ENCODE data around the gene JMJD8.

Gene JMJD8

DNA sequence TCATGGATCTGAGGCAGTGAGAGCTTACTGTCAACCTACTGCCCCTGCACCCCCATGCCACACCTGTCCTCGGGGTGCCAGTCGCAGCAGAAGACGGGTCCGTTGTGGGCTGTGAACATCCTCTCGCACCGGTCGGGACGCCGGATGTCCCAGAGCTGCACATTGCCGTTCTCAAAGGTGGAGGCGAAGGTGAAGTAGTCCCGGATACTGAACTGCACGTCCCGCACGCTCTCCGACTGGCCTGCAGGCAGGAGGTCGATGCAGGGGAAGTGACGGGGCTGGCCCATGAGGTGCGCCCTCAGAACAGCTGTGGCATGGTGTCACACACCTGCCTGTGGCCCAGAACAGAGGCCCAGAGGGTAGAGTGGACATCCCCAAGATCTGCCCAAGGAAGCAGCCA lies 3.4 kb upstream of the JMJD8 start:
- DNase-seq = no peak

DNA sequence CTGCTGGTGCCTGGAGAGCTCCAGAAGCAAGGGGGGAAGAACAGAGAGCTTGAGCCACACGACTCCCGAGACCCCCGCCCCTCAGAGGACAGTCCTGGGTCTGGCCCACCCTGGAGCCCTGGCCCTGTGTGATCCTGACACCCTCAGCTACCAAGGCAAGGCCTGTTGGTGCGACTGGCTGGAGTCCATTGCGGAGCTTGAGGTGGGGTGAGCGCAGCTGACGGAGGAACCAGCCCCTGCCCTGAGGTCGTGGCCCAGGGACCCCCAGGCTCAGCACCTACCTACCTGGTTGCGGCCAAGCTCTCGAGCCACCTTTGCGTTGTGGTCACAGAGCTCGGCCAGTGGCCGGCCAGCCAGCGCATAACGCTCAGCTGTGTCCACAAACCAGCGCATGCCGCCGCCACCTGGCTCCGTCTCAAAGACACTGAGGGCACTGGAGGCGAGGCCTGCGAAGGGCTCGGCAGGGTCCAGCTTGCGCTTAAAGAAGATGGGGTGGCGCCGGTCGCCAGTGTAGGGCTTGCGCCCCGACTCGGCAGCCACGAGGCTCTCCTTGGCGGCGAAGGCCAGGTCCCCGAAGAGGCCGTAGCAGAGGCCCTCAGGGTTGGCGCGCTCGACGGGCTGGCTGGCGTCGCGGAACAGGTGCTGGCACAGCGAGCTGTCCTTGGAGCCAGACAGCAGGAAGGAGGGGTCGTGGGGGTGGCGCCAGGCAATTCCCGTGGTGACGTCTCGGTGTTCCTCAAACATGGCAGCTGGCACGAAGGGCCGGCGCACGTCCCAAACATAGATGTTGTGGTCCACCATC lies 2.5 kb upstream of the JMJD8 start:
- no peak for DNase-seq

DNA sequence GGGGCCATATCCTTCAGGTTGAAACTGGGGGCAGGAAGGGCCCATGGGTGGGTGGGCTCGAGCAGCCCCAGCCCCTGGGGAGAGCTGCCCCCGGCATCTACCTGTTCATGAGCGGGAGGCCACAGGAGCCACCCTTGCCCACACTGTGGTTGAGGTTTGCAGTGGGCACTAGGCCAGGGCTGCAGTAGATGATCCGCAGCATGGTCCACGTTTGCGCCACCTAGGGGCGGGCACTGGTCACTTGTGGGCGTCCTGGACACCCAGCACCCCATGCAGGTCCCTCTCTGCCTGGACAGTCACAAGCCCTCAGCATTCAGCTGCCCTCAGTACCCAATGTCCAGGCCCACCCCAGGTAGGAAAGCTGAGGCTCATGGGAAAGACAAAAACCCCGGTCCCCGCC lies 1.8 kb upstream of the JMJD8 start:
- peak; percentile 42 for DNase-seq

DNA sequence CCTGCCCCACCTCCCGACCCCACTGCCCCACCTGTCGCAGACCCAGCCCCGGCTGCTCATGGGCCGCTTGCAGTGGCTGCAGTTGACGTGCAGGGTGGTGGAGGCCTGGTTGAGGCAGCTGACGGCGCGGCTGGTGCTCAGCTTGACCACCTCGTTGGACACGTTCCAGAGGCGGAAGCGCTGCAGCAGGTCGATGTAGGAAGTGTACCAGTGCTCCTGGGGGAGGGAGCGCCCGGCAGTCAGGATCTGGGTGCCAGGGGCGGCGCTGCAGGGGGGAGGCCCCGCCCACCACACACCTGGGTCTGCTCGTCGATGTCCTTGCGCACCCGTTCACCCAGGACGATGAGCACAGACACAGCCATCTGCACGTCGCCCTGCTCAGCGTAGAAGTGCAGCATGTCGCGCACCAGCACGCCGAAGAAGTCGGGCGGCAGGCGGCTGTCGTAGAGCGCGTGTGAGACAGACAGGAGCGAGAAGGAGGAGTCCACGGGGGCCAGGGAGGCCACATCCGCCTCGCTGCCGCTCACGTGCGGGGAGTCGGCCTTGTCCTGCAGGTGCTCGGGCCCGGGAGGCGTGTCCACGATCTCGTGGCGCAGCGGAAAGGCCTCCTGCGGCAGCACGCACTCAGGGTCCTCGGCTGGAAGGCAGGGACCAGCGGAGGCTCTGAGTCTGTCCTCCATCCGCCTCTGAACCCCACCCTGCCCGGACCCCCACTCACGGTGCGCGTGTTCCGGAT lies 995 bp upstream of the JMJD8 start:
- no peak for DNase-seq

DNA sequence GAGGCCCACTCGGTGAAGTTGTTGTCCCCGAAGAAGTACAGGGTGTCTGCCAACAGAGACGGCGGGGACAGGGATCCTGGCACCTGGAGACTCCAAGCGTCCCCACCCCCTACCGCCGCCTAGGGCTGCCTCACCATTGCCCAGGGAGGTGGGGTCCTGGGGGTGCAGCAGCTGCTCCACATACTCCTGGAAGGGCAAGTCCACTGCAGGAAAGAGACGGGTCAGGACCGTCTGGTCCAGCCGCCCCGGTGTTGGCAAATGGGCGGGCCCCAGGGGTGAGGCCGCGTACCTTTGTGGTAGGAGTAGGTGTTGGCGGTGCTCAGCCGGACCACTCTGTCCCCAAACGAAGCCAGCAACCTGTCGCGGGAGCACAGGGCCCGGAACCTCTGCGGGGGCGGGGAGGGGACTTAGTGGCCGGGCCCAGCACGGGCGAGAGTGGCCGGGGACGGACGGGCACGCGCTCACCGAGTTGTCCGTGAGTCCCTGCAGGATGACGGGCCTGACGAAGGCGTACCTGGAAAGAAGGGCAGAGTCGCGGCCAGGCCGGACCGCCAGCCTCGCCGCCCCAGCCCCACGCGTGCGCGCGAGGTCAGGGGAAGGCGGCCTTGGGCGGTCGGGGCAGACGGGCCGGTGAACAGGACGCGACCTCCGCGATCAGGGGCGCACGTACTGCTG lies 601 bp downstream of the JMJD8 start:
- no peak for DNase-seq

DNA sequence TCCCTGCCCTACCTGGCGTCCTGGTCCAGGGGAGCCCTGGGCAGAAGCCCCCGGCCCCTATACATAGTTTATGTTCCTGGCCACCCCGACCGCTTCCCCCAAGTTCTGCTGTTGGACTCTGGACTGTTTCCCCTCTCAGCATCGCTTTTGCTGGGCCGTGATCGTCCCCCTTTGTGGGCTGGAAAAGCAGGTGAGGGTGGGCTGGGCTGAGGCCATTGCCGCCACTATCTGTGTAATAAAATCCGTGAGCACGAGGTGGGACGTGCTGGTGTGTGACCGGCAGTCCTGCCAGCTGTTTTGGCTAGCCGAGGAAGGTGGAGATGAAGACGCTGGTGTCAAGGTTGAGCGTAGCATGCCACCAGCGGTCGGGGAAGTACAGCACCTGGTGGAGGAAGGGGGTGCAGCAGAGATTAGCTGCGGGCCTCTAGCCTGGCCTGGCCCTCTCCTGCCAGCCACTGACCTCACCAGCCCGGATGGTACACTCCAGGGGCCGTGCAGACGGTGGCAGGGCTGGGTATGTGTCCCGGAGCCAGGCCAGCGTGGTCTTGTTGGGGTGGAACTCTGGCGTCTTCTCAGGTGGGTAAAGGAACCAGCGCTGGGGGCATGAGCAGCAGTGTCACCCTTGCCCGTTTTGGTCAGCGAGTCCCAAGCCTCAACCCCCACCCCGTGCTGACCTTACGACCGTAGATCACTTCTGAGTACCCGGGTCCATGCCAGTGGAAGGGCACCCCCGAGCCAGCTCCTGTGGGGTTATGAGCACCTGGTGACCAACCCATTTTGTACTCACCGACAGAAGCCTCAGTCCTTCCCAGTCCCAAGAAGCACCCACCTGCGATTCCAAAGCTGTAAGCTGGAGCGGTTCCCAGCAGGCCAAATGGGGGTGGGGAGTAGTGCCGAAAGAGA lies 1.4 kb downstream of the JMJD8 start:
- DNase-seq = no peak

DNA sequence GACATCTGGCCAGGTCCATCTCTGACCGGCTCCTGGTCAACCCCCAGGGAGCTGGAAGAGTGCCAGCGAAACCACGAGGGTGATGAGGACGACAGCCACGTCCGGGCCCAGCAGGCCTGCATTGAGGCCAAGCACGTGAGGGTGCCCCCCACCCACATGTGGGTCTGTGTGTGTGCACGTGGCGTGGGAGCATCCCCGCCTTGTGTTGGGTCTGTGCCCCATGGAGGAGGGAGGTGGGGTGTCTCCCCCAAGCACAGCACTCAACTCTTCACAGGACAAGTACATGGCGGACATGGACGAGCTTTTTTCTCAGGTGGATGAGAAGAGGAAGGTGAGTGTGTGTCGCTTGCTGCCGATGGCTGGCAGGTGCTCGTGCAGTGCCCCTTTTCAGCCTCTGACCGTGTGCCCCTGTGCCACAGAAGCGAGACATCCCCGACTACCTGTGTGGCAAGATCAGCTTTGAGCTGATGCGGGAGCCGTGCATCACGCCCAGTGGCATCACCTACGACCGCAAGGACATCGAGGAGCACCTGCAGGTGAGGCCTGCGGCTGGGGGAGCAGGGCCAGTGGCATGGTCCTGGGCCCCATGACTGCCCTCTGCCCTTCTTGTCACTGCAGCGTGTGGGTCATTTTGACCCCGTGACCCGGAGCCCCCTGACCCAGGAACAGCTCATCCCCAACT lies 2.2 kb downstream of the JMJD8 start:
- no peak for DNase-seq

DNA sequence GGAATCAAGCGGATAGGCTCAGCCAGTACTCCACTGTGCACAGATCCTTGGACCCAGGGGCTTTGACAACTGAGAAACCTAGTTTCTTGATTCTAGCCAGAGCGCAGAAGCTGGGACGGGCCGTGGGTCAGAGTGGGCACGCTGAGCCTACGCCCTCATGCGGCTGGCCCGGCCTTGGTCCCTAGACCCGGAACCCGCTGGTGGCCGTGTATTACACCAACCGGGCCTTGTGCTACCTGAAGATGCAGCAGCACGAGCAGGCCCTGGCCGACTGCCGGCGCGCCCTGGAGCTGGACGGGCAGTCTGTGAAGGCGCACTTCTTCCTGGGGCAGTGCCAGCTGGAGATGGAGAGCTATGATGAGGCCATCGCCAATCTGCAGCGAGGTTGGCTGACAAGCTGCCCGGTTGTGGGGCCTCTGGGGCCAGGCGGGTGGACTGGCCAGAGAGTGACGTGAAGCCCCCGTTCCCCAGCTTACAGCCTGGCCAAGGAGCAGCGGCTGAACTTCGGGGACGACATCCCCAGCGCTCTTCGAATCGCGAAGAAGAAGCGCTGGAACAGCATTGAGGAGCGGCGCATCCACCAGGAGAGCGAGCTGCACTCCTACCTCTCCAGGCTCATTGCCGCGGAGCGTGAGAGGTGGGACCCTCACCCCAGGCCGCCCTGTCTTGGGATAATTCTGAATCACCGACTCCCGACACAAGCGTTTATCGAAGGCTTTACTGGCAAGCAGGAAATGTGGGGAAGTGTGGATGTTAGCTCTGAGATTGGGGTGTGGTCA lies 3.0 kb downstream of the JMJD8 start:
- peak; percentile 50 for DNase-seq

DNA sequence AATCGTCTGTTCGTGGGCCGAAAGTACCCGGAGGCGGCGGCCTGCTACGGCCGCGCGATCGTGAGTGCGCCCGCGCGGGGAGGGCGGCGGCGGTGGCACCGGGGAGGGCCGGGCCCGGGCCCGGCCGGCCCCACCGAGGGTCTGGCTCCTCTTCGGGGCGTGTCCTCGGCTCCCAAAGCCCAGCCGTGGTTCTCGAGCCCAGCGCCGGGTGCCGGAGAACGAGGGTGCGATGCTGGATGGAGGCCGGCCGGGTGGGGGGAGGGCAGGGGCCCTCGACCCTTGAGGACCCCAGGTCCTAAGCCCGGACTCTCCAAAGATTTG lies 3.5 kb downstream of the JMJD8 start:
- DNase-seq = no peak

DNA sequence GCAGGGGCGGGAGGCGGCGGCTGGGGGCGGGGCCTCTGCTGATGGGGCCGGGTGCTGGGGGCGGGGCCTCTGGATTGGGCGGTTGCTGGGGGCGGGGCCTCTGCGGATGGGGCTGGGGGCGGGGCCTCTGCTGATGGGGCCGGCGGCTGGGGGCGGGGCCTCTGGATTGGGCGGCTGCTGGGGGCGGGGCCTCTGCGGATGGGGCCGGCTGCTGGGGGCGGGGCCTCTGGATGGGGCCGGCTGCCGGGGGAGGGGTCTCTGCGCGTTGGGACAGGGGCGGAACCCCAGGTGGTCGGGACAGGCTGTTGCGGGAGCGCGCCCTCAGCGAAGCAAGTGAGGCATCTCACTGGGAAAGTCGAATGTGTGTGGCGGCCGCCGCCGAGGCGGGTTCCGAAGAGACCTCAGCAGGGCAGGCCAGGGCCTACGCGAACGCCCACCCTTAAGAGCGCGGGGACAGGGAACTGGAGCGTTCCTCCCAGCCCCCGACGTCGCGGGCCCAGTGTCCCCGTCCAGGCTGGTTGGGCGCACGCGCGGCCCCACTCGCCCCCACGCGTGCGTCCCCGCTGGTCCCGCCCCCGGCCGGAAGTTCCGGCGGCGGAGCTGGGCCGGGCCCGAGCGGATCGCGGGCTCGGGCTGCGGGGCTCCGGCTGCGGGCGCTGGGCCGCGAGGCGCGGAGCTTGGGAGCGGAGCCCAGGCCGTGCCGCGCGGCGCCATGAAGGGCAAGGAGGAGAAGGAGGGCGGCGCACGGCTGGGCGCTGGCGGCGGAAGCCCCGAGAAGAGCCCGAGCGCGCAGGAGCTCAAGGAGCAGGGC lies 4.1 kb downstream of the JMJD8 start, which contains the start of gene STUB1:
STUB1 (plus strand) TSS at position 597 of the 811 bp plus-strand sequence; CDS start at position 713, 116 bp downstream.
- DNase-seq = peak; percentile 89

DNA sequence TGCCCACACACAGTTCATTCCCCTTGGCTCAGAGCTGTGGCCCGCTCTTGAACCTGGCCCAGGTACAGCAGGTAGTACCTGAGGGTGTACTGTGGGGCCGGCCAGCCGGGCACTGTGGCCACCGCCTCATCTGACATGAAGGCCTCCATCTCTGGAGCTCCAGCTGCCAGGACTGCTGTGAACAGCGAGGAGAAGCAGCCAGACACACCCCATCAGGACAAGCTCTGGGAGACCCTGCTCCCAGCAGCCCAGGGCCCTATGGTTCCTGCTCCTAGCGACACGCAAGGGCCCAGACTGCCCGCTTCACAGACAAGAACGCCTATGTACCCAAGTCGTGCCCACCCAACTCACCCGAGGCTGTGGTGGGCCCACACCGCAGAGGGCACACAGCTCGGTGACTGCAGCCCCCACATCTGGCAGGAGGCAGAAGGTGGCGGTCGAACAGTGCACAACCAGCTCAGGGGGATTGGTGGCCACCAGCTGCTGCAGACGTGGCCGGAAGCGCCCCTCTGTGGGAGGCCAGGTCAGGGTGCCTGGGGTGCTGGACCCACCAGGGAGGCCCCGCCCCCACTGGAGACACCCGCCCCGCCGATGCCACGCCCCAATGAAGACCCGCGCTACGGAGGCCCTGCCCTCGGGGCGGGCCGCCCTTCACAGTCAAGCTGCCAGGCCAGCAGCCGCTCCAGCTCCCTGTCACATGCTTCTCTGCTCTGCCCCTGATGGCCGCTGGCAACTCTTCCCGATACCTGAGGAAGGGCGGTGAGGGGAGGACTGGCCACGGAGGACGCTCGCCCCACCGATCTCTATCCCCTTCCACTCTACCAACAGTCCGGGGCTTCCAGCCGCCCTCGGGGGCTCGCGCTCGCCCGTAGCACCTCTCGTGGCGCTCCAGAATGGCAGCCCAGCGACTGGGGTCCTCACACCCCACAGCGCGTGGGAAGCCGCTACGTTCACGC lies 5.0 kb downstream of the JMJD8 start:
- peak; percentile 55 for DNase-seq

DNA sequence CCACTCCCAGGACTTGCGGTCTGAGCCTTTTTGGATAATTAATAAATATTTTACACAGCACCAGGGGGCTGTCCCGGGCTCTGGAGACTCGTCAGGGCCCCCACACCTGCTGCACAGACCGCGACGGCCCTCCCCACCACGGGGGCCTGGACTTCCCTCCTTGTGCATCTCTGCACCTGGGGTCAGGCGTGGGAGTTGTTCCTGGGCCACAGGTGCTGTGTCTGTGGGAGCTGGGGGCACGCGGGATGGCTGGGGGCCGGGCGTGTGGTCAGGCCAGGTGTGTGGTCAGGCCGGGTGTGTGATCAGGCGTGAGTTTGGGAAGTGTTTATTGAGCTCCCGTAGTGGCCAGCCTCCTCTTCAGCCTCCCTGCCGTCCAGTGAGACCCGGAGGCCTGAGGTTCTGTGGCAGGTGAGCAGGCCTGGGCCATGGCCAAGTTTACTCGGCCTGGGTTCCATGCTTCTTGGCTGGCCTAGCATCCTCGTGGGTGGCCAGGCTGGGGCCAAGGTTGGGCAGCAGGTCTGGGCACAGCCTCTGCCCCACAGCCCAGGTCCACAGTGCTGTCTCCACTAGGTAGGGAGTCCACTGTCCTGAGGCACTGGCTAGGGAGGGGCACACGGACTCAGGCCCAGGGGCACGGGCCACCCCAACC lies 5.8 kb downstream of the JMJD8 start:
- DNase-seq = no peak

DNA sequence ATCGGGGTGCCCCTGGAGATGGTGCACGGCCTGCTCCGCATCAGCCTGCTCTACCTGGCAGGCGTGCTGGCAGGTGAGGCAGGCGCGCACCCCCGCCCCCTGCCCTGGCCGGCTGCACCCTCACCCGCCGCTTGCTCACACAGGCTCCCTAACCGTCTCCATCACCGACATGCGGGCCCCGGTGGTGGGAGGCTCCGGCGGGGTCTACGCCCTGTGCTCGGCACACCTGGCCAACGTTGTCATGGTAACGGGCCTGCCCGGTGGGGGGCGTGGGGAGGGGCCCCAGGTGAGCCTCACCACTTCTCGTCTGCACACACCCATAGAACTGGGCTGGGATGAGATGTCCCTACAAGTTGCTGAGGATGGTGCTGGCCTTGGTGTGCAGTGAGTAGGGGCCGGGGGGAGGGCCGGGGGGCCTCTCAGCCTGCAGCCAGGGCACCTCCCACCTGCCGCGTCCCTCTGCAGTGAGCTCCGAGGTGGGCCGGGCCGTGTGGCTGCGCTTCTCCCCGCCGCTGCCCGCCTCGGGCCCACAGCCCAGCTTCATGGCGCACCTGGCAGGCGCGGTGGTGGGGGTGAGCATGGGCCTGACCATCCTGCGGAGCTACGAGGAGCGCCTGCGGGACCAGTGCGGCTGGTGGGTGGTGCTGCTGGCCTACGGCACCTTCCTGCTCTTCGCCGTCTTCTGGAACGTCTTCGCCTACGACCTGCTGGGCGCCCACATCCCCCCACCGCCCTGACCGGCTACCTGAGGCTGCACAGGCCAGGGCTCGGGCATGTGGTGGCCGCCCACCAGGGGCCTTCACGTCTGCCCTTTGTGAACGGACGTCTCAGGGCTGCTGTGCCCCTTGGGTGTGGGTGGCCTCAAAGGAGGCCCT lies 6.6 kb downstream of the JMJD8 start:
- no peak for DNase-seq

DNA sequence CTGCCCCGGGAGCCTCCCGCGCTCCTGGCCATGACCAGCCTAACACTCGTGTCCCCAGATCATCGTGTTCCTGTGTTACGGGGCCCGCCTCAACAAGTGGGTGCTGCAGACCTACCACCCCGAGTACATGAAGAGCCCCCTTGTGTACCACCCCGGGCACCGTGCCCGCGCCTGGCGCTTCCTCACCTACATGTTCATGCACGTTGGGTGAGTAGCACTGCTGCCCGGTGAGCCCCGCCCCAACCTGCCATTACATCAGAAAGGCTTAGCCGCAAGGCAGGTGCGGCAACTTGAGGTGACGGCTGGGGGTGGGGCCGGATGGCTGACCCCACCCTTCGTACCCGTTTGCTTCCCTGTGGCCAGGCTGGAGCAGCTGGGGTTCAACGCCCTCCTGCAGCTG lies 7.2 kb downstream of the JMJD8 start:
- no peak for DNase-seq

DNA sequence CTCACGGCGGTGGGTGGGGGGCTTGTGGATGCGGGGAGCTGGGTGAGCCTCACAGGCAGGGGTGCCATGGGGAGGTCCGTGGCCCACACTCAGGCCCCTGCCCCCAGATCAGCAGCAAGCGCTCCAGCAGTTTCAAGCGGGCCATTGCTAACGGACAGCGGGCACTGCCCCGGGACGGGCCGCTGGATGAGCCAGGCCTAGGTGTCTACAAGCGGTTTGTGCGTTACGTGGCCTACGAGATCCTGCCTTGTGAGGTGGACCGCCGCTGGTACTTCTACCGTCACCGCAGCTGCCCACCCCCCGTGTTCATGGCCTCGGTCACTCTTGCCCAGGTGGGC lies 7.6 kb downstream of the JMJD8 start:
- no peak for DNase-seq

DNA sequence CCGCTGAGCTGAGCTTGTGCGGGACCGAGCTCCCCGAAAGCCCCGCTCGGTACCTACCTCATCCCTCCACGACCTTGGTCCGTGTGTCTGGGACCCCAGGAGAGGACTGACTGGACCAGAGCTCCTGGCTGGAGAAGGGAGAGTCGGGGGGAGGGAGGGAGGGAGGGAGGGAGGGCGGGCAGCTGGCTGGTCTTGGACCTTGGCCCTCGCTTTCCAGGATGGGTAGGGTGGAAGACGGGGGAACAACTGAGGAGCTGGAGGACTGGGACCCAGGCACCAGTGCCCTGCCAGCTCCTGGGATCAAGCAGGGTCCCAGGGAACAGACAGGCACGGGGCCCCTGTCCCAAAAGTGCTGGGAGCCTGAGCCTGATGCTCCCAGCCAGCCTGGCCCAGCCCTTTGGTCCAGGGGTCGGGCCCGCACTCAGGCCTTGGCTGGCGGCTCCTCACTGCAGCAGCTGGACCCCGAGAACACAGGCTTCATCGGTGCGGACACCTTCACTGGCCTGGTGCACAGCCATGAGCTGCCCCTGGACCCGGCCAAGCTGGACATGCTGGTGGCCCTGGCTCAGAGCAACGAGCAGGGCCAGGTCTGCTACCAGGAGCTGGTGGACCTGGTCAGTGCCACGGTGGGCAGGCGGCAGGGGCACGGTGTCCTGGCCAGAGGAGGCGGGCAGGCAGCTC lies 8.1 kb downstream of the JMJD8 start:
- no peak for DNase-seq
